Thyroid gland (tissue), 4 donors: ENCODE results near the gene CDK3.

Experiments
- CTCF ChIP-seq, 6 experiments: fragments of 200-600 bp in 3 of 6; fragments of 450-650 bp in 3 of 6; sonication (generic) in 3 of 6; IDR thresholded peaks; one replicate each; pipeline ENCODE4 v1.5.1; 2016 to 2019; ENCODE audit warnings: antibody characterized with exemption in 6 of 6, mild to moderate bottlenecking in 2 of 6, inconsistent platforms in 1 of 6, moderate library complexity in 1 of 6
- POLR2A ChIP-seq, 2 donors: fragments of 450-650 bp; IDR thresholded peaks; one replicate each; pipeline ENCODE4 v1.6.1; 2017; ENCODE audit warnings: antibody characterized with exemption in 2 of 2, mild to moderate bottlenecking in 2 of 2, moderate library complexity in 1 of 2

GRCh38 chr17:76003915-76004314 is 3.3 kb downstream of the CDK3 start:
- TF ChIP-seq CTCF (IDR thresholded peaks at IDR 0.05) (no peak), POLR2A (IDR thresholded peaks at IDR 0.05) (no peak)
